HEK293T (cell line): Measurements from ENCODE around the gene C10orf67.

Experiments
- BHLHE40 ChIP-seq: fragments of 450-650 bp; IDR thresholded peaks from 2 replicates; pipeline ENCODE4 v1.6.1; 2016; ENCODE audit warnings: mild to moderate bottlenecking, moderate library complexity, borderline replicate concordance
- ELF4 ChIP-seq: fragments of 450-650 bp; IDR thresholded peaks from 2 replicates; pipeline ENCODE4 v1.6.1; 2017; ENCODE audit warnings: antibody characterized with exemption
- FOXA1 ChIP-seq: fragments of 450-650 bp; IDR thresholded peaks from 2 replicates; pipeline ENCODE4 v1.6.1; 2016; ENCODE audit warnings: mild to moderate bottlenecking
- PKNOX1 ChIP-seq: fragments of 450-650 bp; IDR thresholded peaks from 2 replicates; pipeline ENCODE4 v1.6.1; 2016
- SP1 ChIP-seq: fragments of 450-650 bp; IDR thresholded peaks from 2 replicates; pipeline ENCODE4 v1.6.1; 2017
- SUZ12 ChIP-seq: fragments of 450-650 bp; IDR thresholded peaks from 2 replicates; pipeline ENCODE4 v1.6.1; 2016; ENCODE audit warnings: mild to moderate bottlenecking
- TARDBP ChIP-seq: fragments of 450-650 bp; IDR thresholded peaks from 2 replicates; pipeline ENCODE4 v1.6.1; 2016

GRCh38 chr10:23196915-23197314, 147.7 kb downstream of the C10orf67 start:
- no peak for TF ChIP-seq SP1
- TF ChIP-seq SUZ12 = no peak
- TF ChIP-seq PKNOX1 = no peak
- no peak for TF ChIP-seq BHLHE40
- TF ChIP-seq TARDBP = no peak
- no peak for TF ChIP-seq ELF4
- no peak for TF ChIP-seq FOXA1
